Measurements from ENCODE around the gene URAD. TPM values are rescaled to one million over a fixed set of nuclear protein-coding genes. Genes with fewer than 3 reads are reported as not detected.

Gene URAD
- total RNA-seq, 1 donor from 2014 or later: not detected

- ATAC-seq: no peak
Observed at GRCh38 chr13:27997904-27998522, 9.5 kb upstream of the URAD start.

DNA sequence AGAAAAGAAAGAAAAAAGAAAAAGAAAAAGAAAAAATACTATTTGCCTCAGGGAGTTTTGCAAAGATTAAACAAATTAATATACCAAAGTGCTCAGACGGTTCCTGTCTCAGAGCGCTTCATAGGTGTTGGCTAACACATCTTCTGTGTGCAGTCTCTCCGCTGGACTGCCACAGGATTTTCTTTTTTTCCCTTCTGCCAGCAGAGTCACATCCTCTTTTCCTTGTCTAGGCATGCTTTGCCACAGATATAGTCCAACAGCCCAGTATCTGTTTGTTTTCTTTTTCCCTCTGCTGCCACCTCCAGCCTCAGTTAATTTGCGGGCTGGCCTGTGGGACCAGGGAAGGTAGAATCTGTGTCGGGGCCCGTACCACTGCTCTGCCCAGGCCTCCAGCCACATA is 3.4 kb upstream of the URAD start:
- no peak for ATAC-seq

GRCh38 chr13:27985600-27985999 is 2.9 kb downstream of the URAD start:
- ATAC-seq: no peak

DNA sequence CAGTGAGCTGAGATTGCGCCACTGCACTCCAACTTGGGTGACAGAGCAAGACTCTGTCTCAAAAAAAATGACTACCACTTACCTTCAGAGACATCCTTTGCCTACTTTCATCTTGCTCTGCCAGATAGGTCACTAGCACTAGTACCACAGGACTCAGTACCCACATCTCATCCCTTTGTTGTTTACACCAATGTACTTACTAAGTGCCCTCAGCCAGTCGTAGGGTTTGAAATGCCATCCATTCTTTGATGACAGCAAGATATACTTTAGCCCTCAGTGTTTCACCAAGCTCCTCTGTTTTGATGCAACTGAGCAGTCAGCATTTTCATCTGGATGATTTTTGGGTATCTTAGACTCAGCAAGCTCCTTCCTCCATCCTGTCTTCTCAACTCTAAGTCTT is 6.1 kb downstream of the URAD start:
- ATAC-seq: no peak

GRCh38 chr13:27981006-27981708 is 7.3 kb downstream of the URAD start:
- ATAC-seq: no peak

- no peak for ATAC-seq
Observed at GRCh38 chr13:27980280-27980998, 8.1 kb downstream of the URAD start.

- ATAC-seq: no peak
Observed at GRCh38 chr13:27979765-27980279, 8.7 kb downstream of the URAD start.

DNA sequence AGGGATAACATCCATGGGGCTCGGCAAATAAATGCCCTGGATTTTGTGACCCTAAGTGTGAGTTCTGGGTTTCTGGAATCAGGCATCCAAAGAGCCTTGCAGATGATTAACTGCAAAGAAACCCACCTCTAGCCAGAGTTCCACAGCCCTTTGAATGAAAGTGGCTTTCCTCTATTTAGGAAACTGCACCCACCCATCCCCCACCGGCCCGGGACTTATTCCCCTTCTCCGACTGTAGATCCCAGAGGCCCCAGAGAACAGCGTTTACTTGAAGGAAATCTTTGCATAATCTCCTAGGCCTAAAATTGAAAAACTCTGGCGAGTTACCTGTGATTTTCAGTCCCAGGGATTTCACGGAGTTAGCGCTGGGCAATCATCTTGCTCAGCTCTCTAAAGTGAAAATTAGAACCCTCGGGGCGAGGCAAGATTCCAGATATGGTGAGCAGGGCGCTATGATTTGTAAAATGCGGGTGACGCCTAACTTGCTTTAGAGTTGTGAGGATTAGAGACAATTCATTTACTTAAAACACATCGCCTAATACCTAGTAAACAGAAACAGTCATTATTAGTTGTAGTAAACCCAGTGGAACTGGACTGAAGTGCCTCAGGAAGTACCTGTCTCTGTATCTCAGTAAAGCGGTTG is 9.4 kb downstream of the URAD start:
- ATAC-seq: no peak

GRCh38 chr13:27978301-27978968 is 10.1 kb downstream of the URAD start:
- ATAC-seq: no peak

- no peak for ATAC-seq
Observed at GRCh38 chr13:27977476-27978300, 10.8 kb downstream of the URAD start.

DNA sequence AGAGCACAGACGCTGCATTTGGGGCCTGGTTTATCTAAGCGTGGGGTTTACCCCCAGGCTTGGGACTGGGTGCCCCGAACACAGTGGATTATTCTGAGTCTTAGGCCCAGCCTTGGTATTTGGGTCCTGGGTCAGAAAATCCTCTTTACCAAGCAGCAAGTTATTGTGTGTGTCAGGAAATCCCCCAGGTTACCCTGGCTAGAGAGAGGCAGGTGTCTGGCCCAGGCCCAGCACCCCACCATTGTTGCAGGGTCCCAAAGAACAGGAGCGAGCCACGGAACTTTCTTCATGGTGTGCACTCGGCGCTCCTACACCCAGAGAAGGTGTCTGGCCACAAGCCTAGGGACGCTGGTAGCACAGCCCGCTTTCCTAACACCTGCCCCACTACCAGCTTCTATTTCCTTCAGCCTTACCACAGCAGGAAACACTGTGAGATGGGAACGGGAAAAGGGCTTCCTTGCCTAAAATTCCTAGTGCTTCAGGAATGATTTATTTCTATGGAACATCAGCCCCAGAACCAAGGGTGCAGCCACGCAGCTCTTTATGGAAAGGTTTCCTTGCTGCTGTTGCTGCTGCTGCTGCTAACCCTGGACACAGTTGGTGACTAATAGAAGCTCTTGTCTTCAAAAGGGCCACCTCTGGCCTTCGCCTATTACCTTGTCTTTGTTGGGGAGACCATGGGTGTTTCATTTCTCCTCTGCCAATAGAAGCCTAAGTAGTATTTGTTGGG is 12.0 kb downstream of the URAD start:
- ATAC-seq: no peak

GRCh38 chr13:27975564-27976361 is 12.7 kb downstream of the URAD start:
- ATAC-seq: no peak

- no peak for ATAC-seq
Observed at GRCh38 chr13:27973961-27974662, 14.4 kb downstream of the URAD start.

GRCh38 chr13:27973291-27973690 is 15.2 kb downstream of the URAD start:
- ATAC-seq: no peak

- ATAC-seq: no peak
Observed at GRCh38 chr13:27972478-27972820, 16.0 kb downstream of the URAD start.

DNA sequence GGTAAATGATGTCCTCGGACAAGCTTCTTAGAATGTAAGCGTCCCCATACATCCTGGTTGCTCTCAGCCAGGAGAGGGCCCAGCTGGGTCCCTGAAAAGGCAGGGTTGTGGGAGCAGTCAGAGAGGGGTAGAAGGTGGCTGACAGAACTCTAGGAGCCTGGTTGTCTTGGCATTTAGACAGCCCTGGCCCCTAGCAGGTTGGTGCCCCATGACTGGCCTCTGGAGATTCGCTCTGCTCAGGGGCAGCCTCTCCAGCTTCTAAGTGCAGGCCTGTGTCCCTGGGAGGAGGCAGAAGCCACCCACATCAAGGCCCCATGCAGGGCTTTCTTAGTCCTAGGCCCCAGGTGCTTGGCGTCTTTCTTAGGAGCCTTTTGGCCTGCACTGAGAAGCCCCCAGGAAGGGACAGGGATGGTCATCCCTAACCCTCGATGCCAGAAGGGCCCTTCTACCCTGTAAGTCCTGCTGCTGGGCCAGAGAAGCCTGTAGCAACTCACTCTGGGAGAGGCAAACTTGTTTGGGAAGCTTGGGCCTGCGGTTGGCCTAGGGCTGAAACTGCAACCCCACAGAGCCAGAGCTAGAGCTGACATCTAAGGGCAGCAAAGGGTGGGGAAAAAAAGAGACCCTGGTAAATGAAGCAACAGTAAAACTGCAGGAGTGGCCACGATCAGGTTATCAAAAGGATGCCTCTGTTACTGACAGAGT is 16.6 kb downstream of the URAD start:
- no peak for ATAC-seq

DNA sequence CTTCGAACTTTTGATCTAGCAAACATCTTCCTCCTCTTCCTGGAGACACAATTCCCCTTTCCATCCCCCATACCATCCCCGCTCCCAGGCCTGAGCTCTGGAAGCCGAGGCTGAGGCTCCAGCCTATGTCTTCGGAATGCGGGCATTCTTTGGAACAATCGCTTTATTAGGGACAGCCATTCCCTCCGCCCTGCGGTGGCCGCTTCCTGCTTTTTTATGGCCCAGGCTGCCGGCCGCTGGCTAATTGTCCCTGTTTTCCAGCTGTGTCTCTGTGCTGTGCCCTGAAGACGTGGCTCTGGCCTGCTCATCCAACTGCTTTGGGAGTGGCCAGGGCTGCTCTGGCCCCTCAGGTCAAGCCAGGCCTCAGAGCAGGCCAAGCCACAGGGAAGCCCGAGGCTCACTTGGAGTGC is 17.3 kb downstream of the URAD start:
- no peak for ATAC-seq

- ATAC-seq: no peak
Observed at GRCh38 chr13:27970382-27971235, 17.9 kb downstream of the URAD start.
